Activated CD4-positive, alpha-beta T cell treated with anti-CD3 and anti-CD28 coated beads for 1 hour (primary cell): Measurements from ENCODE around the gene OPCML.

Experiments used
- DNase-seq: peaks from one replicate; pipeline ENCODE4 v3.0.0-alpha.2; 2020

OPCML gene

GRCh38 chr11:132578580-132578979 lies 953.7 kb downstream of the OPCML start:
- no peak for DNase-seq

- no peak for DNase-seq
These were observed 955.6 kb downstream of the OPCML start for GRCh38 chr11:132576706-132577105.

GRCh38 chr11:132564091-132564885 lies 968.0 kb downstream of the OPCML start:
- no peak for DNase-seq

GRCh38 chr11:132563050-132563449 lies 969.3 kb downstream of the OPCML start:
- no peak for DNase-seq

- DNase-seq, result no peak
These were observed 970.4 kb downstream of the OPCML start for GRCh38 chr11:132561937-132562336.

- no peak for DNase-seq
These were observed 972.8 kb downstream of the OPCML start for GRCh38 chr11:132559331-132560036.

GRCh38 chr11:132556316-132556715 lies 976.0 kb downstream of the OPCML start:
- DNase-seq, result no peak

- no peak for DNase-seq
These were observed 976.7 kb downstream of the OPCML start for GRCh38 chr11:132555617-132556016.

GRCh38 chr11:132551016-132551415 lies 981.3 kb downstream of the OPCML start:
- no peak for DNase-seq

- no peak for DNase-seq
These were observed 982.7 kb downstream of the OPCML start for GRCh38 chr11:132549561-132549960.

- DNase-seq, result no peak
These were observed 983.3 kb downstream of the OPCML start for GRCh38 chr11:132549001-132549400.

- DNase-seq, result no peak
These were observed 988.3 kb downstream of the OPCML start for GRCh38 chr11:132544007-132544406.

- no peak for DNase-seq
These were observed 990.5 kb downstream of the OPCML start for GRCh38 chr11:132541794-132542193.

GRCh38 chr11:132540581-132540980 lies 991.7 kb downstream of the OPCML start:
- DNase-seq, result no peak

- no peak for DNase-seq
These were observed 992.5 kb downstream of the OPCML start for GRCh38 chr11:132539590-132540368.

- no peak for DNase-seq
These were observed 993.7 kb downstream of the OPCML start for GRCh38 chr11:132538642-132539041.

- DNase-seq, result no peak
These were observed 996.5 kb downstream of the OPCML start for GRCh38 chr11:132535830-132536229.

GRCh38 chr11:132531921-132532320 lies 1000.4 kb downstream of the OPCML start:
- DNase-seq, result no peak

GRCh38 chr11:132528181-132528580 lies 1004.1 kb downstream of the OPCML start:
- no peak for DNase-seq

GRCh38 chr11:132523929-132524328 lies 1008.4 kb downstream of the OPCML start:
- DNase-seq, result no peak

- DNase-seq, result no peak
These were observed 1012.1 kb downstream of the OPCML start for GRCh38 chr11:132520199-132520598.

- no peak for DNase-seq
These were observed 1013.0 kb downstream of the OPCML start for GRCh38 chr11:132519241-132519815.

- no peak for DNase-seq
These were observed 1027.7 kb downstream of the OPCML start for GRCh38 chr11:132504501-132505041.
